K562 (cell line): ENCODE measurements around the gene TLNRD1. TPM values are rescaled to one million over a fixed set of nuclear protein-coding genes. Genes with fewer than 3 reads are reported as not detected.

Experiments
- BCLAF1 ChIP-seq, 2 experiments: fragments of 450-650 bp in 1 of 2; IDR thresholded peaks; 2 replicates each; pipeline ENCODE4 v1.6.1; 2011 to 2017; ENCODE audit warnings: low read depth in 2 of 2, antibody characterized with exemption in 1 of 2, borderline replicate concordance in 1 of 2, low read length in 1 of 2, mild to moderate bottlenecking in 1 of 2, mixed read lengths in 1 of 2; ENCODE audit not compliant: control insufficient read depth in 1 of 2
- CBX3 ChIP-seq, 2 experiments: IDR thresholded peaks; 1 replicate in 1 of 2; 2 replicates in 1 of 2; pipeline ENCODE4 v1.6.1; 2012; ENCODE audit warnings: inconsistent platforms in 2 of 2, low read length in 2 of 2, borderline replicate concordance in 1 of 2, control low read depth in 1 of 2
- CCNT2 ChIP-seq: IDR thresholded peaks from 2 replicates; pipeline ENCODE4 v1.6.1; 2011; ENCODE audit warnings: borderline replicate concordance, low read depth, mild to moderate bottlenecking, moderate library complexity, mixed read lengths, low read length; ENCODE audit not compliant: insufficient read length; ENCODE audit errors: extremely low read depth
- HEY1 ChIP-seq: fragments of 250-450 bp; sonication (Bioruptor Pico); IDR thresholded peaks from 2 replicates; pipeline ENCODE4 v1.5.0; 2020; ENCODE audit warnings: mild to moderate bottlenecking, moderate library complexity, borderline replicate concordance
- KDM4B ChIP-seq, 2 experiments: fragments of 450-650 bp in 1 of 2; sonication (generic) in 1 of 2; IDR thresholded peaks; 2 replicates each; pipeline ENCODE4 v1.6.1; 2016 to 2017; ENCODE audit warnings: borderline replicate concordance in 2 of 2, antibody characterized with exemption in 1 of 2, low read depth in 1 of 2, mild to moderate bottlenecking in 1 of 2
- NCOA1 ChIP-seq: fragments of 450-650 bp; IDR thresholded peaks from 2 replicates; pipeline ENCODE4 v1.6.1; 2016; ENCODE audit warnings: low read depth
- PHF20 ChIP-seq: fragments of 450-650 bp; IDR thresholded peaks from 2 replicates; pipeline ENCODE4 v1.6.1; 2018; ENCODE audit not compliant: partially characterized antibody
- SOX6 ChIP-seq: fragments of 450-650 bp; IDR thresholded peaks from 2 replicates; pipeline ENCODE4 v1.6.1; 2014; ENCODE audit warnings: mild to moderate bottlenecking
- TFAP4 ChIP-seq: sonication (generic); formaldehyde crosslinking; IDR thresholded peaks from 2 replicates; pipeline ENCODE4 v1.8.0; 2022; ENCODE audit warnings: missing genetic modification reagents, mild to moderate bottlenecking, moderate library complexity, borderline replicate concordance
- YY1 ChIP-seq, 3 experiments: IDR thresholded peaks; 2 replicates each; pipeline ENCODE4 v1.6.1; 2011; ENCODE audit warnings: low read length in 2 of 3, mild to moderate bottlenecking in 2 of 3, moderate library complexity in 2 of 3, borderline replicate concordance in 1 of 3, control low read depth in 1 of 3, low read depth in 1 of 3; ENCODE audit not compliant: insufficient read depth in 3 of 3, insufficient replicate concordance in 2 of 3, control insufficient read depth in 1 of 3, insufficient read length in 1 of 3; ENCODE audit errors: extremely low read depth in 1 of 3
- ZNF24 ChIP-seq: fragments of 450-650 bp; IDR thresholded peaks from 2 replicates; pipeline ENCODE4 v1.6.1; 2016
- polyA plus RNA-seq, 8 experiments: library from polyadenylated mRNA; depleted of rRNA in 4 of 8; stranded (reverse) in 5 of 8; unstranded in 3 of 8; fragments of >200 nt; fragmentation: Nextera tagmentation in 2 of 8; fragmentation: Illumina TruSeq in 1 of 8; extraction: Ambion mirVana in 2 of 8; extraction: Trizol in 1 of 8; gene quantifications; 2 replicates each; pipeline versions ENCODE4 v1.2.1 to v1.2.3, GENCODE V29; 2011 to 2014; ENCODE audit warnings: inconsistent platforms in 1 of 8, missing spikeins in 1 of 8
- total RNA-seq, 7 experiments: library from RNA; depleted of rRNA in 6 of 7; stranded (reverse); fragments of >200 nt in 6 of 7; fragmentation: Illumina TruSeq in 2 of 7; extraction: Trizol in 2 of 7; gene quantifications; 2 replicates each; pipeline versions ENCODE4 v1.2.1 to v1.2.3, GENCODE V29; 2011 to 2021; ENCODE audit warnings: low replicate concordance in 1 of 7

The TLNRD1 gene
- total and polyA plus RNA-seq, 9 of the 15 experiments (the other 6 are each of a cell fraction or from before 2014, with no cell fraction given): 1.1 to 33.1 (median 5.7) TPM

GRCh38 chr15:80953953-80954778 is 46.6 kb upstream of the TLNRD1 start (continued):
- TF ChIP-seq TFAP4 (CRISPR knock-in tag) (no peak), SOX6 (peak; percentile 91), YY1 (IDR thresholded peaks at IDR 0.05; ENCODE audit: borderline replicate concordance in 1 of 3, control insufficient read depth in 1 of 3, extremely low read depth in 1 of 3, insufficient read depth in 3 of 3, insufficient read length in 1 of 3, insufficient replicate concordance in 2 of 3, low read depth in 1 of 3, low read length in 2 of 3) (no peak), CBX3 (IDR thresholded peaks at IDR 0.05; ENCODE audit: borderline replicate concordance in 1 of 2, low read length in 2 of 2) (no peak), PHF20 (no peak), BCLAF1 (IDR thresholded peaks at IDR 0.05; ENCODE audit: borderline replicate concordance in 1 of 2, control insufficient read depth in 1 of 2, low read depth in 2 of 2, low read length in 1 of 2) (no peak), ZNF24 (no peak), CCNT2 (no peak), NCOA1 (no peak), HEY1 (CRISPR knock-in tag) (no peak), KDM4B (IDR thresholded peaks at IDR 0.05; ENCODE audit: borderline replicate concordance in 2 of 2, low read depth in 1 of 2) (no peak)
